Stomach (tissue), 9 donors: ENCODE measurements around the gene SCARB1. TPM values are rescaled to one million over a fixed set of nuclear protein-coding genes. Genes with fewer than 3 reads are reported as not detected.
A peak's percentile ranks its signal among the peaks of the same experiment; 100 is the strongest.

Experiments used
- DNase-seq, 2 donors: peaks; one replicate each; pipeline versions ENCODE4 v3.0.0 to v3.0.0-alpha.2; 2013 to 2019
- H3K27ac ChIP-seq, 5 donors: fragments of 200-600 bp in 4 of 5; sonication (generic) in 4 of 5; one replicate each; pipeline ENCODE4 v1.5.1; 2013 to 2019; ENCODE audit warnings: mild to moderate bottlenecking in 1 of 5, moderate library complexity in 1 of 5
- H3K27me3 ChIP-seq, 3 donors: fragments of 200-600 bp; sonication (generic); one replicate each; pipeline ENCODE4 v1.5.1; 2017 to 2019; ENCODE audit warnings: mixed run types in 1 of 3
- H3K36me3 ChIP-seq, 4 donors: fragments of 200-600 bp; sonication (generic); 1 replicate in 3 of 4; 2 replicates in 1 of 4; pipeline ENCODE4 v1.5.1; 2016 to 2019
- H3K4me1 ChIP-seq, 4 donors: fragments of 200-600 bp; sonication (generic); one replicate each; pipeline ENCODE4 v1.5.1; 2016 to 2019
- H3K4me3 ChIP-seq, 4 donors: fragments of 200-600 bp; sonication (generic) in 3 of 4; one replicate each; pipeline ENCODE4 v1.5.1; 2016 to 2019; ENCODE audit warnings: mild to moderate bottlenecking in 1 of 4
- H3K9me3 ChIP-seq, 4 donors: fragments of 200-600 bp; sonication (generic); one replicate each; pipeline ENCODE4 v1.5.1; 2016 to 2019
- EP300 ChIP-seq: sonication (generic); formaldehyde crosslinking; IDR thresholded peaks from one replicate; pipeline ENCODE4 v1.6.1; 2017; ENCODE audit warnings: antibody characterized with exemption
- POLR2A ChIP-seq, 4 donors: fragments of 450-650 bp; IDR thresholded peaks; one replicate each; pipeline ENCODE4 v1.6.1; 2016; ENCODE audit warnings: antibody characterized with exemption in 4 of 4, control low read depth in 2 of 4, mild to moderate bottlenecking in 1 of 4, moderate library complexity in 1 of 4
- POLR2AphosphoS5 ChIP-seq, 3 donors: sonication (generic); formaldehyde crosslinking; IDR thresholded peaks; one replicate each; pipeline ENCODE4 v1.6.1; 2016; ENCODE audit warnings: antibody characterized with exemption in 3 of 3
- WGBS, 5 donors: extraction: QIAGEN DNeasy Blood & Tissue Kit in 3 of 5; methylation state at CpG; one replicate each; pipeline versions ENCODE4 v1.1.5 to v1.1.7; 2013 to 2018; 5-methylcytosine and 5-hydroxymethylcytosine counted together
- intact Hi-C: fragments of 100-400 bp; cut with DNase I; formaldehyde crosslinking; loops from one replicate; pipeline ENCODE4 v1.15.1; 2023; ENCODE audit warnings: low total_unique reads
- polyA plus RNA-seq, 3 donors: library from polyadenylated mRNA; stranded (reverse); fragments of 200-250 nt; gene quantifications; one replicate each; pipeline ENCODE4 v1.2.3, GENCODE V29; 2013
- total RNA-seq, 5 donors: library from RNA; depleted of rRNA; stranded (reverse); fragments of >200 nt; gene quantifications; one replicate each; pipeline versions ENCODE4 v1.1.0 to v1.2.3, GENCODE V29; 2014 to 2016
- TF ChIP-seq, protein P1 (sequence below), 7 experiments: fragments of 450-650 bp in 4 of 7; fragments of 200-600 bp in 3 of 7; sonication (generic) in 3 of 7; IDR thresholded peaks; one replicate each; pipeline ENCODE4 v1.5.1; 2016 to 2019; ENCODE audit warnings: antibody characterized with exemption in 7 of 7, control low read depth in 2 of 7, mild to moderate bottlenecking in 1 of 7
- donor health status: healthy with polysubstance abuse.
- donor health status: Bipolar disorder and iron deficiency.
- donor health status: healthy.

SCARB1 gene
- total and polyA plus RNA-seq, 8 donors = 2.9 to 63.7 (median 8.8) TPM

- Histone ChIP-seq H3K36me3 (peaks cover 0 to 30% (median 8%) of the 10 kb centered on the region in 4 donors), H3K27ac (no peak overlapping the region), H3K27me3 (no peaks in the 10 kb centered on the region), H3K4me1 (peaks cover 0 to 14% (median 8%) of the 10 kb centered on the region in 4 donors), H3K9me3 (no peaks in the 10 kb centered on the region), H3K4me3 (no peak overlapping the region)
- no peak for DNase-seq
- intact Hi-C loops = no loop called here
- 92 to 94% (median 93%) methylated on average over 16 to 21 of the region's 21 CpGs for WGBS, 5 donors
- TF ChIP-seq, protein P1, sequence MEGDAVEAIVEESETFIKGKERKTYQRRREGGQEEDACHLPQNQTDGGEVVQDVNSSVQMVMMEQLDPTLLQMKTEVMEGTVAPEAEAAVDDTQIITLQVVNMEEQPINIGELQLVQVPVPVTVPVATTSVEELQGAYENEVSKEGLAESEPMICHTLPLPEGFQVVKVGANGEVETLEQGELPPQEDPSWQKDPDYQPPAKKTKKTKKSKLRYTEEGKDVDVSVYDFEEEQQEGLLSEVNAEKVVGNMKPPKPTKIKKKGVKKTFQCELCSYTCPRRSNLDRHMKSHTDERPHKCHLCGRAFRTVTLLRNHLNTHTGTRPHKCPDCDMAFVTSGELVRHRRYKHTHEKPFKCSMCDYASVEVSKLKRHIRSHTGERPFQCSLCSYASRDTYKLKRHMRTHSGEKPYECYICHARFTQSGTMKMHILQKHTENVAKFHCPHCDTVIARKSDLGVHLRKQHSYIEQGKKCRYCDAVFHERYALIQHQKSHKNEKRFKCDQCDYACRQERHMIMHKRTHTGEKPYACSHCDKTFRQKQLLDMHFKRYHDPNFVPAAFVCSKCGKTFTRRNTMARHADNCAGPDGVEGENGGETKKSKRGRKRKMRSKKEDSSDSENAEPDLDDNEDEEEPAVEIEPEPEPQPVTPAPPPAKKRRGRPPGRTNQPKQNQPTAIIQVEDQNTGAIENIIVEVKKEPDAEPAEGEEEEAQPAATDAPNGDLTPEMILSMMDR (IDR thresholded peaks at IDR 0.05) = no peak
- no peak for TF ChIP-seq EP300
- no peak for TF ChIP-seq POLR2A (IDR thresholded peaks at IDR 0.05)
- TF ChIP-seq POLR2AphosphoS5 (IDR thresholded peaks at IDR 0.05) = no peak
Measured at GRCh38 chr12:124790650-124791400, 72.8 kb downstream of the SCARB1 start.

DNA sequence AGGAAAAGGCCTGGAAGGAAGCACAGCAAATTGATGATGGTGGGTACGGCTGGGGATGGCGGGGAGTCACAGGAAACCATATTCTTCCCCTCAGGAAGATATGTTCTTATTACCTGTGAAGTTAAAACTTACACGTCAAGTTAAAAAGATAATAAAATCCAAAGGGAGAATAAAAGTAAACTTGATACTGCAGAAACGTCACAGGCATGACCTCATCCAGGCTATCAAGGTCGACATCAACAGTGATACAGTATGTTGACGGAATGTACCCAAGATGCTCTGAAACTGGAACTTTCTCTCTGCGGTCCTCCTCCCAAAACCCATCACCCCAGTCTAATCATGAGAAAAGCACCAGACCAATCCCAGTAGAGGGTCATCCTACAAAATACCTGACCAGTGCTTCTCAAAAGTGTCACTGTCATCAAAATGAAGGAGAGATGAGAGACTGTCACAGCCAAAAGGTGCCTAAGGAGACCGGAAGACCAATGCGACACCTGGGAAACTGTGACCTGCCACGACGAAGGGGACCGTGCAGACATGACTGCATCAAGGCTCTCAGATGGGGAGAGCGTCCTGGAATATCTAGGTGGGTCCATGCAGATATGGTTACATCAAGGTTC lies 74.6 kb downstream of the SCARB1 start:
- H3K27me3 ChIP-seq = no peaks in the 10 kb centered on the region
- WGBS, 5 donors = 87 to 92% (median 88%) methylated on average over 13 of the region's 13 CpGs
- H3K27ac ChIP-seq = no peak overlapping the region
- no peak overlapping the region for H3K4me3 ChIP-seq
- intact Hi-C loops = no loop called here
- peaks cover 0 to 14% (median 8%) of the 10 kb centered on the region in 4 donors for H3K4me1 ChIP-seq
- no peaks in the 10 kb centered on the region for H3K9me3 ChIP-seq
- peaks cover 0 to 47% (median 6%) of the 10 kb centered on the region in 4 donors for H3K36me3 ChIP-seq
- TF ChIP-seq, protein P1 (IDR thresholded peaks at IDR 0.05) = no peak
- no peak for TF ChIP-seq POLR2A (IDR thresholded peaks at IDR 0.05)
- TF ChIP-seq EP300 = no peak
- TF ChIP-seq POLR2AphosphoS5 (IDR thresholded peaks at IDR 0.05) = no peak
- DNase-seq = no peak

- WGBS, 5 donors = 59 to 72% (median 69%) methylated on average over 29 to 31 of the region's 31 CpGs
Measured at GRCh38 chr12:124786061-124786964, 77.4 kb downstream of the SCARB1 start.

More at GRCh38 chr12:124786061-124786964, 77.4 kb downstream of the SCARB1 start:
- Histone ChIP-seq H3K4me1 (peaks cover 0 to 14% (median 8%) of the 10 kb centered on the region in 4 donors), H3K36me3 (peaks cover 0 to 47% (median 6%) of the 10 kb centered on the region in 4 donors), H3K4me3 (peak overlapping the region; percentile 30 to 43 (median 38)), H3K27me3 (no peaks in the 10 kb centered on the region), H3K9me3 (no peaks in the 10 kb centered on the region), H3K27ac (peak overlapping the region in 3 of 5 donors; percentile 11 to 41 (median 19))
- TF ChIP-seq POLR2AphosphoS5 (IDR thresholded peaks at IDR 0.05) = peak in 1 of 3 donors; percentile 61
- no peak for TF ChIP-seq POLR2A (IDR thresholded peaks at IDR 0.05)
- TF ChIP-seq, protein P1 (IDR thresholded peaks at IDR 0.05) = no peak
- no peak for TF ChIP-seq EP300
- intact Hi-C loops = no loop called here
- DNase-seq = peak; percentile 87 to 97
